HCT116 (cell line): ENCODE results near the gene MARS1. TPM values are rescaled to one million over a fixed set of nuclear protein-coding genes. Genes with fewer than 3 reads are reported as not detected.

ENCODE experiments used
- ATAC-seq: fragments of 200-7000 bp; cut with Tn5 transposase; 2 replicates; pipeline ENCODE4 v1.9.1; 2020; ENCODE audit warnings: mild to moderate bottlenecking, moderate library complexity
- BruUV-seq: library from RNA; stranded (reverse); fragments of 400-500 nt; replicated peaks from 2 replicates; lab custom pipeline; 2021; lab: Mats Ljungman, UMichigan
- CTCF ChIA-PET: fragments of 300-600 bp; sonication (Branson Sonifier 250); formaldehyde crosslinking; loops from one replicate; lab custom pipeline; 2021; ENCODE audit warnings: antibody characterized with exemption; lab: Charles Lee
- POLR2A ChIA-PET: fragments of 300-600, 350-600 bp; sonication (Branson Sonifier 250); formaldehyde crosslinking; loops from one replicate; lab custom pipeline; 2021; ENCODE audit warnings: antibody characterized with exemption; lab: Charles Lee
- RAD21 ChIA-PET, 2 experiments: fragments of 300-600 bp; sonication (Branson Sonifier 250); formaldehyde crosslinking; loops; one replicate each; lab custom pipeline; 2023; ENCODE audit warnings: low total read pairs in 2 of 2; ENCODE audit not compliant: uncharacterized antibody in 2 of 2, unreplicated experiment in 2 of 2, low non-redundant PET in 1 of 2; lab: Charles Lee
- DNase-seq: peaks from one replicate; pipeline ENCODE4 v3.0.0-alpha.2; 2010; ENCODE audit warnings: low read depth, low spot score
- H2AFZ ChIP-seq: fragments of 200-600 bp; shearing (Covaris generic), sonication (generic); 2 replicates; pipeline ENCODE4 v1.6.1; 2017; ENCODE audit warnings: low read depth, mixed run types, mixed read lengths, antibody characterized with exemption, low read length; ENCODE audit not compliant: poor library complexity, severe bottlenecking
- H3K27ac ChIP-seq: 2 replicates; pipeline ENCODE4 v1.5.1; 2012; ENCODE audit warnings: low read depth, low read length
- H3K27me3 ChIP-seq: fragments of 200-600 bp; sonication (generic); 2 replicates; pipeline ENCODE4 v1.6.1; 2016; ENCODE audit warnings: mixed run types, low read length, mixed read lengths; ENCODE audit not compliant: insufficient read depth
- H3K36me3 ChIP-seq, 2 experiments: fragments of 200-500 bp in 1 of 2; fragments of 200-600 bp in 1 of 2; sonication (Bioruptor generic) in 1 of 2; sonication (generic) in 1 of 2; 2 replicates each; pipeline versions ENCODE4 v1.5.1 to v1.6.1; 2014 to 2016; ENCODE audit warnings: low read length in 2 of 2, inconsistent platforms in 1 of 2, mixed read lengths in 1 of 2, mixed run types in 1 of 2; ENCODE audit not compliant: insufficient read depth in 2 of 2, control insufficient read depth in 1 of 2
- H3K4me1 ChIP-seq, 2 experiments: fragments of 200-600 bp in 1 of 2; sonication (generic) in 1 of 2; 2 replicates each; pipeline versions ENCODE4 v1.5.1 to v1.6.1; 2012 to 2017; ENCODE audit warnings: low read length in 2 of 2, inconsistent platforms in 1 of 2, mild to moderate bottlenecking in 1 of 2, mixed read lengths in 1 of 2, mixed run types in 1 of 2, moderate library complexity in 1 of 2; ENCODE audit not compliant: insufficient read depth in 2 of 2, control insufficient read depth in 1 of 2
- H3K4me2 ChIP-seq: fragments of 200-600 bp; sonication (generic); 2 replicates; pipeline ENCODE4 v1.6.1; 2017; ENCODE audit warnings: mixed run types, low read length, mixed read lengths
- H3K4me3 ChIP-seq, 2 experiments: fragments of 200-600 bp in 1 of 2; sonication (generic) in 1 of 2; replicated peaks in 1 of 2; 2 replicates each; pipeline ENCODE4 v1.5.1; 2011 to 2016; ENCODE audit warnings: low read length in 2 of 2, control low read depth in 1 of 2, low read depth in 1 of 2, mild to moderate bottlenecking in 1 of 2, mixed read lengths in 1 of 2, mixed run types in 1 of 2
- H3K79me2 ChIP-seq: fragments of 200-600 bp; sonication (generic); 2 replicates; pipeline ENCODE4 v1.6.1; 2017; ENCODE audit warnings: mild to moderate bottlenecking, mixed run types, low read length, moderate library complexity, mixed read lengths; ENCODE audit not compliant: insufficient read depth
- H3K9ac ChIP-seq: fragments of 200-600 bp; sonication (generic); 2 replicates; pipeline ENCODE4 v1.6.1; 2016; ENCODE audit warnings: low read length, mixed read lengths
- H3K9me2 ChIP-seq: fragments of 200-600 bp; sonication (generic), shearing (Covaris generic); 2 replicates; pipeline ENCODE4 v1.6.1; 2017; ENCODE audit warnings: mixed run types, mild to moderate bottlenecking, moderate library complexity; ENCODE audit not compliant: insufficient read depth
- H3K9me3 ChIP-seq, 2 experiments: fragments of 200-500 bp in 1 of 2; fragments of 200-600 bp in 1 of 2; sonication (Bioruptor generic) in 1 of 2; sonication (generic) in 1 of 2; 2 replicates each; pipeline ENCODE4 v1.6.1; 2014 to 2017; ENCODE audit warnings: low read length in 2 of 2, mixed read lengths in 2 of 2, inconsistent platforms in 1 of 2, low read depth in 1 of 2, mild to moderate bottlenecking in 1 of 2, mixed run types in 1 of 2, moderate library complexity in 1 of 2; ENCODE audit not compliant: control insufficient read depth in 1 of 2, insufficient read depth in 1 of 2
- H4K20me1 ChIP-seq: fragments of 200-600 bp; sonication (generic), shearing (Covaris generic); 2 replicates; pipeline ENCODE4 v1.6.1; 2017; ENCODE audit warnings: mixed run types, mild to moderate bottlenecking, moderate library complexity; ENCODE audit not compliant: insufficient read depth
- CBX3 ChIP-seq: IDR thresholded peaks from 2 replicates; pipeline ENCODE4 v1.6.1; 2012; ENCODE audit warnings: low read depth
- CEBPB ChIP-seq: IDR thresholded peaks from 2 replicates; pipeline ENCODE4 v1.6.1; 2012; ENCODE audit warnings: low read depth
- EGR1 ChIP-seq: IDR thresholded peaks from 2 replicates; pipeline ENCODE4 v1.6.1; 2012; ENCODE audit warnings: low read depth
- ELF1 ChIP-seq: IDR thresholded peaks from 2 replicates; pipeline ENCODE4 v1.6.1; 2012; ENCODE audit warnings: low read depth, borderline replicate concordance
- EZH2 ChIP-seq: fragments of 200-600 bp; sonication (generic); IDR thresholded peaks from 2 replicates; pipeline ENCODE4 v1.6.1; 2017; ENCODE audit warnings: antibody characterized with exemption, mixed run types
- FOSL1 ChIP-seq: IDR thresholded peaks from 2 replicates; pipeline ENCODE4 v1.6.1; 2012; ENCODE audit warnings: low read depth
- POLR2A ChIP-seq: IDR thresholded peaks from 2 replicates; pipeline ENCODE4 v1.7.0; 2011; ENCODE audit warnings: borderline replicate concordance; ENCODE audit not compliant: insufficient read depth, insufficient read length; ENCODE audit errors: extremely low read depth
- POLR2AphosphoS5 ChIP-seq: IDR thresholded peaks from 2 replicates; pipeline ENCODE4 v1.6.1; 2011; ENCODE audit warnings: mild to moderate bottlenecking, low read depth, low read length, moderate library complexity
- SIN3A ChIP-seq: IDR thresholded peaks from 2 replicates; pipeline ENCODE4 v1.6.1; 2012; ENCODE audit warnings: low read depth
- SP1 ChIP-seq: IDR thresholded peaks from 2 replicates; pipeline ENCODE4 v1.6.1; 2012; ENCODE audit warnings: low read depth
- SRF ChIP-seq: IDR thresholded peaks from 2 replicates; pipeline ENCODE4 v1.6.1; 2012; ENCODE audit warnings: low read depth
- TCF7L2 ChIP-seq: IDR thresholded peaks from 2 replicates; pipeline ENCODE4 v1.7.0; 2011; ENCODE audit warnings: borderline replicate concordance, inconsistent platforms; ENCODE audit not compliant: insufficient read depth, insufficient read length; ENCODE audit errors: extremely low read depth
- YY1 ChIP-seq: IDR thresholded peaks from 2 replicates; pipeline ENCODE4 v1.6.1; 2011; ENCODE audit warnings: low read length, low read depth, moderate library complexity, mild to moderate bottlenecking; ENCODE audit not compliant: insufficient replicate concordance; ENCODE audit errors: extremely low read depth
- ZFX ChIP-seq: fragments of 450-650 bp; IDR thresholded peaks from 2 replicates; pipeline ENCODE4 v1.6.1; 2017
- intact Hi-C: fragments of 100-400 bp; cut with micrococcal nuclease; formaldehyde crosslinking; loops from 2 replicates; pipeline ENCODE4 v1.10.0; 2022
- total RNA-seq: library from RNA; stranded (reverse); gene quantifications from one replicate; pipeline ENCODE4 v1.2.1, GENCODE V29; 2021; ENCODE audit not compliant: unreplicated experiment
- TF ChIP-seq, protein P1 (sequence below): IDR thresholded peaks from 2 replicates; pipeline ENCODE4 v1.6.1; 2011; ENCODE audit warnings: mild to moderate bottlenecking, low read length, moderate library complexity; ENCODE audit not compliant: insufficient replicate concordance; ENCODE audit errors: extremely low read depth
- TF ChIP-seq, protein P2 (sequence below), 3 experiments: fragments of 200-600 bp in 1 of 3; sonication (generic) in 1 of 3; IDR thresholded peaks in 2 of 3; conservative IDR thresholded peaks in 1 of 3; 2 replicates each; pipeline ENCODE4 v1.5.1; 2012 to 2017; ENCODE audit warnings: low read depth in 2 of 3, low read length in 2 of 3, antibody characterized with exemption in 1 of 3, borderline replicate concordance in 1 of 3, control low read depth in 1 of 3, mild to moderate bottlenecking in 1 of 3, mixed read lengths in 1 of 3, mixed run types in 1 of 3, moderate library complexity in 1 of 3; ENCODE audit not compliant: insufficient read depth in 1 of 3
- TF ChIP-seq, protein P3 (sequence below): IDR thresholded peaks from 2 replicates; pipeline ENCODE4 v1.6.1; 2012; ENCODE audit warnings: low read depth
- TF ChIP-seq, protein P4 (sequence below): IDR thresholded peaks from 2 replicates; pipeline ENCODE4 v1.6.1; 2012

Gene MARS1
- total RNA-seq, 1 experiment from 2014 or later = 344 TPM

DNA sequence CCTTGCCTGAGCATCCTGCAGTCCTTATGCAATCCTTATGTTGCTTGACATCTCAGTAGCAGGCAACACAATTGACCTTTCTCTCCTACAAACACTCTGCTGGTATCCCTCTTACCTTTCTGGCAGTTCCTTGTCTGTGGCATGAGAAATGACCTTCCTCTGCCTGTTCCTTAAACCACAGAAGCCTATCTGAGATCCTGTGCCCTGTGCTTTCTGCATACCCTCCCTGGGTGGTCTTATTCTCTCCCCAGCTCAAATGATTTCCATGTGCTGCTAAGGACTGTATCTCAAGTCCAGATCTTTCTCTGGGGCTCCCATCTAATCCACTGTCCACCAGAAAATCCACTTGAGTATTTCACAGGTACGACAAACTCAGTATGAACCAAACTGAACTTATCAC is 6.2 kb upstream of the MARS1 start (continued):
- TF ChIP-seq, protein P1, sequence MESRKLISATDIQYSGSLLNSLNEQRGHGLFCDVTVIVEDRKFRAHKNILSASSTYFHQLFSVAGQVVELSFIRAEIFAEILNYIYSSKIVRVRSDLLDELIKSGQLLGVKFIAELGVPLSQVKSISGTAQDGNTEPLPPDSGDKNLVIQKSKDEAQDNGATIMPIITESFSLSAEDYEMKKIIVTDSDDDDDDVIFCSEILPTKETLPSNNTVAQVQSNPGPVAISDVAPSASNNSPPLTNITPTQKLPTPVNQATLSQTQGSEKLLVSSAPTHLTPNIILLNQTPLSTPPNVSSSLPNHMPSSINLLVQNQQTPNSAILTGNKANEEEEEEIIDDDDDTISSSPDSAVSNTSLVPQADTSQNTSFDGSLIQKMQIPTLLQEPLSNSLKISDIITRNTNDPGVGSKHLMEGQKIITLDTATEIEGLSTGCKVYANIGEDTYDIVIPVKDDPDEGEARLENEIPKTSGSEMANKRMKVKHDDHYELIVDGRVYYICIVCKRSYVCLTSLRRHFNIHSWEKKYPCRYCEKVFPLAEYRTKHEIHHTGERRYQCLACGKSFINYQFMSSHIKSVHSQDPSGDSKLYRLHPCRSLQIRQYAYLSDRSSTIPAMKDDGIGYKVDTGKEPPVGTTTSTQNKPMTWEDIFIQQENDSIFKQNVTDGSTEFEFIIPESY = no peak
- TF ChIP-seq ZFX (no peak), TCF7L2 (no peak), YY1 (no peak), EZH2 (no peak), POLR2AphosphoS5 (no peak), POLR2A (no peak), SIN3A (no peak), ELF1 (no peak)
- TF ChIP-seq, protein P2, sequence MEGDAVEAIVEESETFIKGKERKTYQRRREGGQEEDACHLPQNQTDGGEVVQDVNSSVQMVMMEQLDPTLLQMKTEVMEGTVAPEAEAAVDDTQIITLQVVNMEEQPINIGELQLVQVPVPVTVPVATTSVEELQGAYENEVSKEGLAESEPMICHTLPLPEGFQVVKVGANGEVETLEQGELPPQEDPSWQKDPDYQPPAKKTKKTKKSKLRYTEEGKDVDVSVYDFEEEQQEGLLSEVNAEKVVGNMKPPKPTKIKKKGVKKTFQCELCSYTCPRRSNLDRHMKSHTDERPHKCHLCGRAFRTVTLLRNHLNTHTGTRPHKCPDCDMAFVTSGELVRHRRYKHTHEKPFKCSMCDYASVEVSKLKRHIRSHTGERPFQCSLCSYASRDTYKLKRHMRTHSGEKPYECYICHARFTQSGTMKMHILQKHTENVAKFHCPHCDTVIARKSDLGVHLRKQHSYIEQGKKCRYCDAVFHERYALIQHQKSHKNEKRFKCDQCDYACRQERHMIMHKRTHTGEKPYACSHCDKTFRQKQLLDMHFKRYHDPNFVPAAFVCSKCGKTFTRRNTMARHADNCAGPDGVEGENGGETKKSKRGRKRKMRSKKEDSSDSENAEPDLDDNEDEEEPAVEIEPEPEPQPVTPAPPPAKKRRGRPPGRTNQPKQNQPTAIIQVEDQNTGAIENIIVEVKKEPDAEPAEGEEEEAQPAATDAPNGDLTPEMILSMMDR (IDR thresholded peaks at IDR 0.05 in 2 of 3, conservative IDR thresholded peaks at IDR 0.05 in 1 of 3; ENCODE audit: borderline replicate concordance in 1 of 3, insufficient read depth in 1 of 3, low read depth in 2 of 3, low read length in 2 of 3) = no peak

DNA sequence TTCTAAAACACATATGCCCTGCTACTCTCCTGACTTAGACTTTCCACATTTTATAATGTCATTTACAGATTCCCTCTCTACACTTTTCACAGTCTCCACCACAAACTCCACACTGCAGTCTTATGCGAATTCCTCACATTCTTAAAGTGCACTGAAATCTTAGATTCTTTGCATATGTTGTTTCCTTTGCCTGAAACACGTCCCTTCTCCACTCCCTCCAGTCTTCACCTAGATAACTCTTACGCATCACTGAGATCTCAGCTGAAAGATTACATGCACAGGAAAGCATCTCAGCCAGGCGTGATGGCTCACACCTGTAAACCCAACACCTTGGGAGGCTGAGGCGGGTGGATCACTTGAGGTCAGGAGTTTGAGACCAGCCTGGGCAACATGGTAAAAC is 4.4 kb upstream of the MARS1 start:
- no peaks in the 10 kb centered on the region for H3K36me3 ChIP-seq
- ATAC-seq (no peak), DNase-seq (no peak)
- H3K27me3 ChIP-seq = peaks cover 11% of the 10 kb centered on the region
- H2AFZ ChIP-seq = no peak overlapping the region
- RAD21 ChIA-PET = no interaction called here
- POLR2A ChIA-PET = no interaction called here
- H3K9ac ChIP-seq = no peak overlapping the region
- CTCF ChIA-PET = no interaction called here
- H3K9me3 ChIP-seq = no peaks in the 10 kb centered on the region
- intact Hi-C loops = no loop called here
- no peaks in the 10 kb centered on the region for H3K9me2 ChIP-seq
- H3K27ac ChIP-seq = no peak overlapping the region
- H3K4me1 ChIP-seq = peaks cover 0 to 7% of the 10 kb centered on the region in 2 experiments; a peak in 3 of 4 replicates
- H3K4me3 ChIP-seq = no peak overlapping the region
- H3K4me2 ChIP-seq = no peak overlapping the region
- no TSS peak for BruUV-seq
- H4K20me1 ChIP-seq = no peaks in the 10 kb centered on the region
- H3K79me2 ChIP-seq = peaks cover 6% of the 10 kb centered on the region
- TF ChIP-seq SRF (no peak), CEBPB (no peak), SP1 (no peak), EGR1 (no peak), FOSL1 (no peak), CBX3 (no peak), YY1 (no peak)
- TF ChIP-seq, protein P3, sequence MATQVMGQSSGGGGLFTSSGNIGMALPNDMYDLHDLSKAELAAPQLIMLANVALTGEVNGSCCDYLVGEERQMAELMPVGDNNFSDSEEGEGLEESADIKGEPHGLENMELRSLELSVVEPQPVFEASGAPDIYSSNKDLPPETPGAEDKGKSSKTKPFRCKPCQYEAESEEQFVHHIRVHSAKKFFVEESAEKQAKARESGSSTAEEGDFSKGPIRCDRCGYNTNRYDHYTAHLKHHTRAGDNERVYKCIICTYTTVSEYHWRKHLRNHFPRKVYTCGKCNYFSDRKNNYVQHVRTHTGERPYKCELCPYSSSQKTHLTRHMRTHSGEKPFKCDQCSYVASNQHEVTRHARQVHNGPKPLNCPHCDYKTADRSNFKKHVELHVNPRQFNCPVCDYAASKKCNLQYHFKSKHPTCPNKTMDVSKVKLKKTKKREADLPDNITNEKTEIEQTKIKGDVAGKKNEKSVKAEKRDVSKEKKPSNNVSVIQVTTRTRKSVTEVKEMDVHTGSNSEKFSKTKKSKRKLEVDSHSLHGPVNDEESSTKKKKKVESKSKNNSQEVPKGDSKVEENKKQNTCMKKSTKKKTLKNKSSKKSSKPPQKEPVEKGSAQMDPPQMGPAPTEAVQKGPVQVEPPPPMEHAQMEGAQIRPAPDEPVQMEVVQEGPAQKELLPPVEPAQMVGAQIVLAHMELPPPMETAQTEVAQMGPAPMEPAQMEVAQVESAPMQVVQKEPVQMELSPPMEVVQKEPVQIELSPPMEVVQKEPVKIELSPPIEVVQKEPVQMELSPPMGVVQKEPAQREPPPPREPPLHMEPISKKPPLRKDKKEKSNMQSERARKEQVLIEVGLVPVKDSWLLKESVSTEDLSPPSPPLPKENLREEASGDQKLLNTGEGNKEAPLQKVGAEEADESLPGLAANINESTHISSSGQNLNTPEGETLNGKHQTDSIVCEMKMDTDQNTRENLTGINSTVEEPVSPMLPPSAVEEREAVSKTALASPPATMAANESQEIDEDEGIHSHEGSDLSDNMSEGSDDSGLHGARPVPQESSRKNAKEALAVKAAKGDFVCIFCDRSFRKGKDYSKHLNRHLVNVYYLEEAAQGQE = no peak
- TF ChIP-seq, protein P4, sequence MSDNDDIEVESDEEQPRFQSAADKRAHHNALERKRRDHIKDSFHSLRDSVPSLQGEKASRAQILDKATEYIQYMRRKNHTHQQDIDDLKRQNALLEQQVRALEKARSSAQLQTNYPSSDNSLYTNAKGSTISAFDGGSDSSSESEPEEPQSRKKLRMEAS = no peak
